HepG2 (cell line): ENCODE results near the gene COPZ1. TPM values are rescaled to one million over a fixed set of nuclear protein-coding genes. Genes with fewer than 3 reads are reported as not detected.

Source experiments
- ATAC-seq: fragments of 200-7000 bp; cut with Tn5 transposase; 3 replicates; pipeline ENCODE4 v1.9.1; 2020; ENCODE audit warnings: mild to moderate bottlenecking, moderate library complexity
- BruUV-seq: library from RNA; stranded (reverse); fragments of 400-500 nt; replicated peaks from 2 replicates; lab custom pipeline; 2021; lab: Mats Ljungman, UMichigan
- CTCF ChIA-PET: fragments of 300-600 bp; formaldehyde crosslinking; extraction: SDS; loops from one replicate; lab custom pipeline; 2021; ENCODE audit warnings: low total read pairs, inconsistent platforms, low intra/inter-chr PET ratio; lab: Yijun Ruan, JAX
- POLR2A ChIA-PET: fragments of 350-600 bp; sonication (Branson Sonifier 250); formaldehyde crosslinking; loops from one replicate; lab custom pipeline; 2020; ENCODE audit warnings: antibody characterized with exemption, inconsistent platforms; lab: Yijun Ruan, JAX
- DNase-seq: peaks from one replicate; pipeline ENCODE4 v3.0.0-alpha.2; 2015; ENCODE audit warnings: low spot score
- FAIRE-seq: peaks from 3 replicates; lab custom pipeline; 2011; peaks lifted over from hg19 to GRCh38; lab: Jason Lieb, UNC
- H2AFZ ChIP-seq: one replicate; pipeline ENCODE4 v1.6.1; 2011; ENCODE audit warnings: low read length, inconsistent platforms
- H3K27ac ChIP-seq: fragments of 300-600 bp; 3 replicates; pipeline ENCODE4 v1.8.0; 2011; ENCODE audit warnings: mixed run types, mild to moderate bottlenecking, mixed read lengths, low read length, inconsistent platforms; ENCODE audit not compliant: insufficient read depth; ENCODE audit errors: extremely low read length
- H3K27me3 ChIP-seq, 2 experiments: fragments of 200-600 bp in 1 of 2; 2 replicates in 1 of 2; 3 replicates in 1 of 2; pipeline versions ENCODE4 v1.6.0 to v1.8.0; 2011; ENCODE audit warnings: low read length in 2 of 2, mild to moderate bottlenecking in 2 of 2, moderate library complexity in 2 of 2, inconsistent platforms in 1 of 2; ENCODE audit not compliant: insufficient read depth in 2 of 2, control insufficient read depth in 1 of 2
- H3K36me3 ChIP-seq, 2 experiments: fragments of 200-600 bp in 1 of 2; replicated peaks in 1 of 2; 2 replicates in 1 of 2; 3 replicates in 1 of 2; pipeline versions ENCODE4 v1.5.1 to v1.8.0; 2011; ENCODE audit warnings: low read length in 2 of 2, inconsistent platforms in 1 of 2; ENCODE audit not compliant: insufficient read depth in 2 of 2, control insufficient read depth in 1 of 2
- H3K4me1 ChIP-seq: 2 replicates; pipeline ENCODE4 v1.5.1; 2012; ENCODE audit warnings: low read length, inconsistent platforms; ENCODE audit not compliant: insufficient read depth
- H3K4me2 ChIP-seq: 2 replicates; pipeline ENCODE4 v1.6.0; 2011; ENCODE audit warnings: low read depth, low read length, inconsistent platforms
- H3K4me3 ChIP-seq, 3 experiments: fragments of 200-600 bp in 1 of 3; sonication (generic), shearing (Covaris generic) in 1 of 3; replicated peaks in 1 of 3; 2 replicates each; pipeline ENCODE4 v1.5.1; 2011 to 2016; ENCODE audit warnings: low read length in 3 of 3, inconsistent platforms in 2 of 3, low read depth in 2 of 3, mild to moderate bottlenecking in 2 of 3, control low read depth in 1 of 3, mixed read lengths in 1 of 3; ENCODE audit not compliant: insufficient read depth in 1 of 3
- H3K79me2 ChIP-seq: one replicate; pipeline ENCODE4 v1.6.1; 2011; ENCODE audit warnings: low read length, inconsistent platforms; ENCODE audit not compliant: insufficient read depth
- H3K9ac ChIP-seq: 2 replicates; pipeline ENCODE4 v1.6.0; 2011; ENCODE audit warnings: mild to moderate bottlenecking, low read depth, low read length, inconsistent platforms; ENCODE audit not compliant: insufficient read depth
- H3K9me3 ChIP-seq: 2 replicates; pipeline ENCODE4 v1.5.1; 2012; ENCODE audit warnings: mild to moderate bottlenecking, low read length
- H4K20me1 ChIP-seq: 2 replicates; pipeline ENCODE4 v1.6.0; 2011; ENCODE audit warnings: inconsistent platforms, mild to moderate bottlenecking, low read length, moderate library complexity; ENCODE audit not compliant: insufficient read depth
- ARHGAP35 ChIP-seq: sonication (generic); formaldehyde crosslinking; IDR thresholded peaks from 2 replicates; pipeline ENCODE4 v1.9.0; 2022; ENCODE audit warnings: mild to moderate bottlenecking, inconsistent platforms, moderate library complexity, missing genetic modification reagents, borderline replicate concordance
- ARNTL ChIP-seq: sonication (generic); formaldehyde crosslinking; IDR thresholded peaks from 2 replicates; pipeline ENCODE4 v1.4.0; 2020; ENCODE audit warnings: mild to moderate bottlenecking, missing genetic modification reagents
- BCL6 ChIP-seq: IDR thresholded peaks from 2 replicates; pipeline ENCODE4 v1.6.1; 2016; ENCODE audit warnings: missing genetic modification reagents, missing compliant biosample characterization
- CEBPZ ChIP-seq: IDR thresholded peaks from 2 replicates; pipeline ENCODE4 v1.6.1; 2012; ENCODE audit warnings: low read length, improper control_type of control experiment
- CREB1 ChIP-seq, 2 experiments: fragments of 450-650 bp in 1 of 2; IDR thresholded peaks; 2 replicates each; pipeline ENCODE4 v1.6.1; 2016 to 2017; ENCODE audit warnings: control low read depth in 1 of 2, mild to moderate bottlenecking in 1 of 2, missing compliant biosample characterization in 1 of 2, missing genetic modification characterization in 1 of 2
- FOXK2 ChIP-seq: fragments of 450-650 bp; IDR thresholded peaks from 2 replicates; pipeline ENCODE4 v1.6.1; 2016
- HNF1B ChIP-seq: sonication (generic); formaldehyde crosslinking; IDR thresholded peaks from 2 replicates; pipeline ENCODE4 v1.5.1; 2020; ENCODE audit warnings: mild to moderate bottlenecking, moderate library complexity, missing genetic modification reagents
- IRF2 ChIP-seq: IDR thresholded peaks from 2 replicates; pipeline ENCODE4 v1.6.1; 2018; ENCODE audit warnings: missing genetic modification reagents, missing compliant biosample characterization
- JDP2 ChIP-seq: sonication (generic); formaldehyde crosslinking; IDR thresholded peaks from 2 replicates; pipeline ENCODE4 v1.8.1; 2022; ENCODE audit warnings: missing genetic modification reagents, borderline replicate concordance
- KMT2A ChIP-seq: sonication (generic); formaldehyde crosslinking; IDR thresholded peaks from 2 replicates; pipeline ENCODE4 v1.4.0; 2020; ENCODE audit warnings: missing genetic modification reagents
- MAF1 ChIP-seq: sonication (generic); formaldehyde crosslinking; IDR thresholded peaks from 2 replicates; pipeline ENCODE4 v1.5.0; 2020; ENCODE audit warnings: missing genetic modification reagents, borderline replicate concordance
- MTF1 ChIP-seq: sonication (generic); formaldehyde crosslinking; IDR thresholded peaks from 2 replicates; pipeline ENCODE4 v1.5.0; 2020; ENCODE audit warnings: missing genetic modification reagents
- NCOA2 ChIP-seq: sonication (generic); formaldehyde crosslinking; IDR thresholded peaks from 2 replicates; pipeline ENCODE4 v1.8.0; 2022; ENCODE audit warnings: inconsistent platforms
- SMAD9 ChIP-seq: sonication (generic); formaldehyde crosslinking; IDR thresholded peaks from 2 replicates; pipeline ENCODE4 v1.5.1; 2020; ENCODE audit warnings: mild to moderate bottlenecking, missing genetic modification reagents
- TOE1 ChIP-seq: sonication (generic); formaldehyde crosslinking; IDR thresholded peaks from 2 replicates; pipeline ENCODE4 v1.4.0; 2020; ENCODE audit warnings: mild to moderate bottlenecking, missing genetic modification reagents
- ZNF510 ChIP-seq: sonication (generic); formaldehyde crosslinking; IDR thresholded peaks from 2 replicates; pipeline ENCODE4 v1.4.0; 2020; ENCODE audit warnings: low read depth, mild to moderate bottlenecking, missing genetic modification reagents
- ZNF580 ChIP-seq: IDR thresholded peaks from 2 replicates; pipeline ENCODE4 v1.6.1; 2016; ENCODE audit warnings: low read depth, borderline replicate concordance
- ZNF746 ChIP-seq: sonication (generic); formaldehyde crosslinking; IDR thresholded peaks from 2 replicates; pipeline ENCODE4 v1.8.0; 2022; ENCODE audit warnings: mild to moderate bottlenecking, missing genetic modification reagents
- WGBS: methylation state at CpG from one replicate; pipeline ENCODE4 v1.1.6; 2017; ENCODE audit warnings: low lambda C conversion rate; 5-methylcytosine and 5-hydroxymethylcytosine counted together
- in situ Hi-C: cut with HindIII; loops from 2 replicates; pipeline ENCODE4 v1.10.0; 2017; ENCODE audit warnings: low pct_unique_long_range_greater_than_20kb; ENCODE audit not compliant: extremely low pct_ligation_motif_present
- intact Hi-C: fragments of 100-400 bp; cut with micrococcal nuclease; formaldehyde crosslinking; loops from one replicate; pipeline ENCODE4 v1.10.0; 2022; ENCODE audit not compliant: unreplicated experiment
- polyA plus RNA-seq, 8 experiments: library from polyadenylated mRNA; depleted of rRNA in 3 of 8; stranded (reverse) in 7 of 8; unstranded in 1 of 8; fragments of >200 nt; fragmentation: Illumina TruSeq in 4 of 8; extraction: Trizol in 4 of 8; gene quantifications; 2 replicates each; pipeline versions ENCODE4 v1.2.1 to v1.2.3, GENCODE V29; 2011 to 2016; ENCODE audit warnings: low read depth in 4 of 8, missing spikeins in 1 of 8, mixed read lengths in 1 of 8; ENCODE audit not compliant: insufficient read depth in 1 of 8
- total RNA-seq, 5 experiments: library from RNA; depleted of rRNA; stranded (reverse); fragments of >200 nt; fragmentation: Illumina TruSeq; extraction: Trizol; gene quantifications; 2 replicates each; pipeline ENCODE4 v1.2.3, GENCODE V29; 2016; ENCODE audit warnings: low read depth in 1 of 5
- TF ChIP-seq, protein P1 (sequence below): IDR thresholded peaks from 2 replicates; pipeline ENCODE4 v1.6.1; 2016; ENCODE audit warnings: mild to moderate bottlenecking, missing biosample characterization, missing genetic modification reagents

The COPZ1 gene
- total and polyA plus RNA-seq, 2 of the 13 experiments (the other 11 are each of a cell fraction or from before 2014, with no cell fraction given) = 125 to 184 TPM

- Histone ChIP-seq H3K4me2 (peak overlapping the region; percentile 61), H3K9me3 (no peaks in the 10 kb centered on the region), H3K79me2 (no peaks in the 10 kb centered on the region), H3K4me1 (peaks cover 59% of the 10 kb centered on the region), H3K27me3 (no peaks in the 10 kb centered on the region), H3K36me3 (no peaks in the 10 kb centered on the region), H3K27ac (no peak overlapping the region), H3K9ac (no peak overlapping the region), H2AFZ (no peak overlapping the region), H3K4me3 (peak overlapping the region in 1 of 3 experiments; percentile 9; a peak in 1 of 6 replicates), H4K20me1 (no peaks in the 10 kb centered on the region)
- in situ Hi-C loops = no loop called here
- BruUV-seq = no TSS peak
- FAIRE-seq (peak; percentile 47), ATAC-seq (peak; percentile 36), DNase-seq (peak; percentile 58)
- WGBS = 45% methylated on average over 5 of the region's 8 CpGs
- ChIA-PET CTCF (interaction anchor here (0.8 kb wide), 1 partner anchor 29 kb away, joined by 3 read pairs; no protein-coding TSS in a partner anchor), POLR2A (interaction anchor here (0.6 to 3.3 kb wide), 9 partner anchors 11 to 49 kb away, joined by 3 to 23 read pairs (median 6); partner anchors contain the start of genes CBX5, COPZ1 and HNRNPA1)
- intact Hi-C loops = no loop called here
- TF ChIP-seq FOXK2 = no peak
- TF ChIP-seq CREB1 (IDR thresholded peaks at IDR 0.05) = no peak
- no peak for TF ChIP-seq CREB1 (CRISPR knock-in tag; IDR thresholded peaks at IDR 0.05)
- no peak for TF ChIP-seq MAF1 (CRISPR knock-in tag)
- TF ChIP-seq BCL6 = peak; percentile 96
- no peak for TF ChIP-seq ZNF580 (CRISPR knock-in tag)
- no peak for TF ChIP-seq TOE1 (CRISPR knock-in tag)
- TF ChIP-seq, protein P1, sequence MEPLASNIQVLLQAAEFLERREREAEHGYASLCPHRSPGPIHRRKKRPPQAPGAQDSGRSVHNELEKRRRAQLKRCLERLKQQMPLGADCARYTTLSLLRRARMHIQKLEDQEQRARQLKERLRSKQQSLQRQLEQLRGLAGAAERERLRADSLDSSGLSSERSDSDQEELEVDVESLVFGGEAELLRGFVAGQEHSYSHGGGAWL (CRISPR knock-in tag) = no peak
- no peak for TF ChIP-seq CEBPZ
- TF ChIP-seq KMT2A (CRISPR knock-in tag) = no peak
- no peak for TF ChIP-seq MTF1
- TF ChIP-seq HNF1B (CRISPR knock-in tag) = no peak
- no peak for TF ChIP-seq ARHGAP35 (CRISPR knock-in tag)
- no peak for TF ChIP-seq ZNF746 (CRISPR knock-in tag)
- no peak for TF ChIP-seq SMAD9 (CRISPR knock-in tag)
- no peak for TF ChIP-seq JDP2 (CRISPR knock-in tag)
- TF ChIP-seq ARNTL (CRISPR knock-in tag) = no peak
- no peak for TF ChIP-seq ZNF510
- TF ChIP-seq NCOA2 = peak; percentile 46; the same call in 1 of the 2 replicates
- no peak for TF ChIP-seq IRF2 (CRISPR knock-in tag)
These were observed 17.8 kb upstream of the COPZ1 start for GRCh38 chr12:54306925-54307741.
